CD14-positive monocyte (primary cell): Measurements from ENCODE around the gene DAGLA. TPM values are rescaled to one million over a fixed set of nuclear protein-coding genes. Genes with fewer than 3 reads are reported as not detected.

Experiments used
- DNase-seq, 3 donors: peaks; one replicate each; pipeline ENCODE4 v3.0.0-alpha.2; 2011 to 2022
- H2AFZ ChIP-seq: 2 replicates; pipeline ENCODE4 v1.6.0; 2012; ENCODE audit warnings: mild to moderate bottlenecking, low read depth, low read length, inconsistent platforms; ENCODE audit not compliant: insufficient read depth, poor library complexity, severe bottlenecking
- H3K27ac ChIP-seq, 2 donors: 1 replicate in 1 of 2; 2 replicates in 1 of 2; pipeline ENCODE4 v1.5.1; 2012 to 2013; ENCODE audit warnings: low read length in 2 of 2, control low read depth in 1 of 2, inconsistent platforms in 1 of 2, low read depth in 1 of 2, mild to moderate bottlenecking in 1 of 2
- H3K27me3 ChIP-seq, 2 donors: one replicate each; pipeline versions ENCODE4 v1.6.0 to v1.6.1; 2011 to 2013; ENCODE audit warnings: low read length in 2 of 2; ENCODE audit not compliant: control insufficient read depth in 2 of 2, insufficient read depth in 2 of 2
- H3K36me3 ChIP-seq, 2 donors: replicated peaks in 1 of 2; 1 replicate in 1 of 2; 2 replicates in 1 of 2; pipeline versions ENCODE4 v1.5.1 to v1.6.1; 2012 to 2013; ENCODE audit warnings: low read length in 2 of 2, control low read depth in 1 of 2, inconsistent platforms in 1 of 2, mild to moderate bottlenecking in 1 of 2; ENCODE audit not compliant: insufficient read depth in 2 of 2, control insufficient read depth in 1 of 2
- H3K4me1 ChIP-seq, 2 donors: 1 replicate in 1 of 2; 2 replicates in 1 of 2; pipeline versions ENCODE4 v1.5.1 to v1.6.1; 2012 to 2013; ENCODE audit warnings: low read length in 2 of 2, control low read depth in 1 of 2, inconsistent platforms in 1 of 2, mild to moderate bottlenecking in 1 of 2, moderate library complexity in 1 of 2; ENCODE audit not compliant: insufficient read depth in 2 of 2, control insufficient read depth in 1 of 2
- H3K4me2 ChIP-seq: replicated peaks from 2 replicates; pipeline ENCODE3; 2012; ENCODE audit warnings: low read length, moderate library complexity, mild to moderate bottlenecking; ENCODE audit not compliant: poor library complexity, severe bottlenecking; ENCODE audit errors: extremely low read depth
- H3K4me3 ChIP-seq, 3 experiments: fragments of 200-600 bp in 1 of 3; sonication (generic) in 1 of 3; replicated peaks in 1 of 3; 1 replicate in 2 of 3; 2 replicates in 1 of 3; pipeline ENCODE4 v1.5.1; 2011 to 2013; ENCODE audit warnings: low read length in 3 of 3, mild to moderate bottlenecking in 3 of 3, control low read depth in 2 of 3, low read depth in 2 of 3, inconsistent platforms in 1 of 3, moderate library complexity in 1 of 3
- H3K79me2 ChIP-seq: 2 replicates; pipeline ENCODE4 v1.6.0; 2012; ENCODE audit warnings: mild to moderate bottlenecking, control low read depth, inconsistent platforms, low read length, moderate library complexity; ENCODE audit not compliant: insufficient read depth
- H3K9ac ChIP-seq: 2 replicates; pipeline ENCODE4 v1.6.0; 2017; ENCODE audit warnings: low read length, mild to moderate bottlenecking; ENCODE audit not compliant: insufficient read depth, poor library complexity, severe bottlenecking
- H3K9me3 ChIP-seq, 2 donors: replicated peaks in 1 of 2; 1 replicate in 1 of 2; 2 replicates in 1 of 2; pipeline versions ENCODE4 v1.5.1 to v1.6.1; 2012 to 2013; ENCODE audit warnings: low read length in 2 of 2, control low read depth in 1 of 2; ENCODE audit not compliant: control insufficient read depth in 1 of 2, insufficient read depth in 1 of 2
- H4K20me1 ChIP-seq: 2 replicates; pipeline ENCODE4 v1.6.0; 2012; ENCODE audit warnings: mild to moderate bottlenecking, low read length, control low read depth, moderate library complexity; ENCODE audit not compliant: insufficient read depth
- H3K27ac Mint-ChIP-seq, 7 donors: one replicate each; pipeline ENCODE4 v1.8.0; 2020; ENCODE audit warnings: mild to moderate bottlenecking in 7 of 7, mixed read lengths in 7 of 7, moderate library complexity in 6 of 7, inconsistent platforms in 2 of 7
- H3K27me3 Mint-ChIP-seq, 3 donors: one replicate each; pipeline ENCODE4 v1.8.0; 2021 to 2022; ENCODE audit warnings: low read depth in 3 of 3, mild to moderate bottlenecking in 3 of 3, mixed read lengths in 3 of 3, moderate library complexity in 3 of 3, inconsistent platforms in 1 of 3
- H3K36me3 Mint-ChIP-seq, 2 donors: one replicate each; pipeline ENCODE4 v1.8.0; 2020; ENCODE audit warnings: mixed read lengths in 2 of 2, inconsistent platforms in 1 of 2, mild to moderate bottlenecking in 1 of 2
- H3K4me1 Mint-ChIP-seq: one replicate; pipeline ENCODE4 v1.8.0; 2020; ENCODE audit warnings: mild to moderate bottlenecking, mixed read lengths
- H3K4me3 Mint-ChIP-seq, 2 donors: one replicate each; pipeline ENCODE4 v1.8.0; 2020; ENCODE audit warnings: mild to moderate bottlenecking in 2 of 2, mixed read lengths in 2 of 2, moderate library complexity in 1 of 2
- H3K9me3 Mint-ChIP-seq, 7 donors: one replicate each; pipeline ENCODE4 v1.8.0; 2020 to 2022; ENCODE audit warnings: mixed read lengths in 7 of 7, mild to moderate bottlenecking in 6 of 7, moderate library complexity in 6 of 7, inconsistent platforms in 2 of 7
- whole genome bisulfite sequencing: methylation state at CpG from one replicate; pipeline ENCODE4 v1.1.5; 2013; ENCODE audit warnings: missing lambda C conversion rate; ENCODE audit not compliant: insufficient coverage; 5-methylcytosine and 5-hydroxymethylcytosine counted together
- intact Hi-C, 2 donors: fragments of 100-400 bp; cut with micrococcal nuclease; formaldehyde crosslinking; loops; one replicate each; pipeline versions ENCODE4 v1.15.0 to v1.15.1; 2023
- polyA plus RNA-seq, 3 donors: library from polyadenylated mRNA; depleted of rRNA in 1 of 3; unstranded in 2 of 3; stranded (reverse) in 1 of 3; fragments of 300-500 nt in 2 of 3; fragments of >200 nt in 1 of 3; fragmentation: Illumina TruSeq in 2 of 3; gene quantifications; 1 replicate in 2 of 3; 2 replicates in 1 of 3; pipeline ENCODE4 v1.2.3, GENCODE V29; 2012 to 2021
- TF ChIP-seq, protein P1 (sequence below): fragments of 200-600 bp; IDR thresholded peaks from one replicate; pipeline ENCODE4 v1.8.0; 2022; ENCODE audit warnings: antibody characterized with exemption, mild to moderate bottlenecking

The DAGLA gene
- polyA plus RNA-seq, 3 donors = 0.16 to 6.7 (median 0.73) TPM

DNA sequence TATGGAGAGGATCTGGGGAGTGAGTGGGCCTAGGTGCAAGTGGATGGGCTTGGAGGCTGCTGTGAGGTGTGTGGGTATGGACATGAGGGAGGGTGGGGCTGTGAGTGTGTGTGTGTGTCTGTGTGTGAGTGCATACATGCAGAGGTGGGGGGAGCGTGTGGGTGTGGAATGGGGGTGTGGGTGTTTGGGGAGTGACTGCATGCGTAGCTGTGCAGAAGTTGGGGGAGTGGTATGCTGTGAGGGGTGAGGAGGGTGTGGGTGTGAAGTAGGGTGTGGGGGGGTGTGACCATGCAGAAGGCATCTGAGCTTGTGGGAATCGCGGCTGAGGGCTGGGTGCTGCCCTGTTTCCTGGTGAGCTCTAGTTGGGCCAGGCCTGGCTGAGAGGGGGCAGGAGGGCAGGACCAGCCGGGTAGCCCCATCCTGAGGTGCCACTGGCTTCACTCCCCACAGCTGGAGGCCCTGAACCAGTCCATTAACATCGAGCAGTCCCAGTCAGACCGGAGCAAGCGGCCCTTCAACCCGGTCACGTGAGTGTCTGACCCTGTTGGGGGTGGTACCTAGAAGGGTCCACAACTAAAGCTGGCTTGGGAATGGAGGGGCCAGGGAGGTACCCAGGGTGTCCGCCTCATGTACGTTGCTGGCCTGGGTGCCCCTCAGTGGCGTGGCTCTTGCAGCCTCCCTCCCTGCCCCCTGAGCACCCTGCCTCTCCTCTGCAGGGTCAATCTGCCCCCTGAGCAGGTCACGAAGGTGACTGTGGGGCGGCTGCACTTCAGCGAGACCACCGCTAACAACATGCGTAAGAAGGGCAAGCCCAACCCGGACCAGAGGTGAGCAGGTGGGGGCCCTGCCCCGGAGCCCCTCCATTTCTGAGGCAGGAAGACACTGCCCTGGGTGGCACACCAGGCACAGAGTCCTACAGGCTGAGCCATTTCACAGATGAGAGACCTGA is 95.7 kb downstream of the DAGLA start:
- no peaks in the 10 kb centered on the region for H3K36me3 ChIP-seq
- H3K27ac ChIP-seq = no peak overlapping the region
- H3K27me3 Mint-ChIP-seq = peaks cover 14 to 29% (median 22%) of the 10 kb centered on the region in 3 donors
- peaks cover 0 to 3% (median 0%) of the 10 kb centered on the region in 7 donors for H3K9me3 Mint-ChIP-seq
- H3K9me3 ChIP-seq = no peaks in the 10 kb centered on the region
- H3K4me2 ChIP-seq = no peak overlapping the region
- intact Hi-C loops = no loop called here
- H4K20me1 ChIP-seq = no peaks in the 10 kb centered on the region
- no peak overlapping the region for H3K4me3 ChIP-seq
- peak overlapping the region in 1 of 2 donors; percentile 85 for H3K4me3 Mint-ChIP-seq
- H3K4me1 Mint-ChIP-seq = peaks cover 29% of the 10 kb centered on the region
- H3K27me3 ChIP-seq = peaks cover 0 to 8% of the 10 kb centered on the region in 2 donors
- no peak overlapping the region for H3K27ac Mint-ChIP-seq
- no peak for DNase-seq
- H3K36me3 Mint-ChIP-seq = no peaks in the 10 kb centered on the region
- peaks cover 24 to 30% of the 10 kb centered on the region in 2 donors for H3K4me1 ChIP-seq
- WGBS = 90% methylated on average over 17 of the region's 20 CpGs
- no peak overlapping the region for H2AFZ ChIP-seq
- H3K9ac ChIP-seq = no peak overlapping the region
- no peaks in the 10 kb centered on the region for H3K79me2 ChIP-seq
- TF ChIP-seq, protein P1, sequence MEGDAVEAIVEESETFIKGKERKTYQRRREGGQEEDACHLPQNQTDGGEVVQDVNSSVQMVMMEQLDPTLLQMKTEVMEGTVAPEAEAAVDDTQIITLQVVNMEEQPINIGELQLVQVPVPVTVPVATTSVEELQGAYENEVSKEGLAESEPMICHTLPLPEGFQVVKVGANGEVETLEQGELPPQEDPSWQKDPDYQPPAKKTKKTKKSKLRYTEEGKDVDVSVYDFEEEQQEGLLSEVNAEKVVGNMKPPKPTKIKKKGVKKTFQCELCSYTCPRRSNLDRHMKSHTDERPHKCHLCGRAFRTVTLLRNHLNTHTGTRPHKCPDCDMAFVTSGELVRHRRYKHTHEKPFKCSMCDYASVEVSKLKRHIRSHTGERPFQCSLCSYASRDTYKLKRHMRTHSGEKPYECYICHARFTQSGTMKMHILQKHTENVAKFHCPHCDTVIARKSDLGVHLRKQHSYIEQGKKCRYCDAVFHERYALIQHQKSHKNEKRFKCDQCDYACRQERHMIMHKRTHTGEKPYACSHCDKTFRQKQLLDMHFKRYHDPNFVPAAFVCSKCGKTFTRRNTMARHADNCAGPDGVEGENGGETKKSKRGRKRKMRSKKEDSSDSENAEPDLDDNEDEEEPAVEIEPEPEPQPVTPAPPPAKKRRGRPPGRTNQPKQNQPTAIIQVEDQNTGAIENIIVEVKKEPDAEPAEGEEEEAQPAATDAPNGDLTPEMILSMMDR = no peak

DNA sequence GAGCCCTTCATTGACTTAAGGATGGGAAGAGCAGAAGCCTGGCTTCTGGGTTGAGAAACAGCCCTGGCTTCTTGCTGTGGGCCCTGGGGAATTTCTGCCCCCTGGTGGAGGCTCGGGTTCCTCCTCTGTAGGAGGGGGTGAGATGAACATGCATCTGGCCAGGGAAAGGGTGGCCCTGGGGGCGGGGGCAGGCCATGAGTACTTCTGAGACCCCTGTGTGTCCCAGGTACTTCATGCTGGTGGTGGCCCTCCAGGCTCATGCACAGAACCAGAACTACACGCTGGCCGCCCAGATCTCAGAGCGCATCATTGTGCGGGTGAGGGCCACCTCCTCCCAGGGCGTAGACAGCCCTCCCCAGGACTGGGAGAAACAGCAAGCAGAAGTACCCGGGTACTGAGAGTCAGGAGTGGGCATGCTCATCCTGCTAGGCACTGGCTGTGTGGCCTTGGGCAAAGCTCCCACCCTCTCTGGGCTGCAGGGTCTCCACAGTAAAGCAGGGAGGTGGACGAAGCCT is 96.4 kb downstream of the DAGLA start:
- Mint-ChIP-seq H3K27ac (no peak overlapping the region), H3K9me3 (peaks cover 0 to 3% (median 0%) of the 10 kb centered on the region in 7 donors), H3K4me3 (peak overlapping the region; percentile 20 to 85), H3K4me1 (peaks cover 22% of the 10 kb centered on the region), H3K36me3 (no peaks in the 10 kb centered on the region), H3K27me3 (peaks cover 14 to 29% (median 22%) of the 10 kb centered on the region in 3 donors)
- peak overlapping the region; percentile 75 for H3K4me2 ChIP-seq
- H4K20me1 ChIP-seq = no peaks in the 10 kb centered on the region
- H3K27ac ChIP-seq = no peak overlapping the region
- H3K4me3 ChIP-seq = peak overlapping the region in 1 of 3 experiments; percentile 67
- peaks cover 18 to 30% of the 10 kb centered on the region in 2 donors for H3K4me1 ChIP-seq
- H3K36me3 ChIP-seq = no peaks in the 10 kb centered on the region
- TF ChIP-seq, protein P1 = peak; percentile 90
- intact Hi-C loops = no loop called here
- no peaks in the 10 kb centered on the region for H3K79me2 ChIP-seq
- peak overlapping the region; percentile 10 for H3K9ac ChIP-seq
- 64% methylated on average over 7 of the region's 9 CpGs for WGBS
- H3K27me3 ChIP-seq = peaks cover 0 to 8% of the 10 kb centered on the region in 2 donors
- no peaks in the 10 kb centered on the region for H3K9me3 ChIP-seq
- peak overlapping the region; percentile 69 for H2AFZ ChIP-seq
- peak; percentile 41 to 56 (median 43) for DNase-seq
